Measurements from ENCODE around the gene EML6.

EML6 gene

GRCh38 chr2:54706622-54707021, 16.8 kb upstream of the EML6 start:
- DNase-seq (ENCODE audit: low read depth in 2 of 2) = no peak

DNA sequence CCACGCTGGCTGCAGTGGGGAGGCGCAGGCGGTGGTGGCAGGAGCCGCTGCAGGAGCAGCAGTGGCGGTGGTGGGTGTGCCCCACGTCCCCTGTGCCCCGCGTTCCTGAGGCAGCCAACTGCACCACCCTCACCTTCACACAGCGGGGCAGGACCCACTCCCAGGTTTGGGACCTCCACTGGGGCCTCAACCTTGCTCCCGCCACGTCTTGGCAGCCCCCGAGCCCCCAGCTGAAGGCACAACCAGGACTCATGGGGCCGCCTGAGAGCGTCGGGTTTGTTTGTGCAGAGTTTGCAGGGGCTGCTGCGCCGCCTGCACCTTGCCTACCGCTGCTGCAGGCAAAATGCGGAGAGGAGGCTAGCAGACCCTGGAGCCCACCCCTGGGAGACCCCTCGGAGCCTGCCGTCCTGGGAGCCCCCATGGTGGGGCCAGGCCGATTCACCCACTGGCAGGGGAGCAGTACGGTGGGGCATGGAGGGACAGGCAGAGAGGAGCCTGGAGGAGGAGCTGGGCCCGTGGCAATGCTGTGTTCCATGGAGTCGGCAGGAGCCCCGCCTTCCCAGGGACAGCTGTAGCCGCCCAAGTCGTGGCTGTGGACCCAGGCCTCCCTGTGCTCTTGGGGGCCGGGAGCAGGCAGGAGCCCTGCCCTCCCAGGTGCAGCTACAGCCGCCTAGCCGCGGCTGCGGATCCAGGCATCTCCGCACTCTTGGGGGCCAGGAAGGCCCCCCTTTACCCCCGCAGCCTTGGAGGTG, 14.7 kb upstream of the EML6 start:
- no peak for DNase-seq (ENCODE audit: low read depth in 2 of 2)

- DNase-seq (ENCODE audit: low read depth in 2 of 2) = no peak
Observed at GRCh38 chr2:54709336-54709809, 14.1 kb upstream of the EML6 start.

- no peak for DNase-seq (ENCODE audit: low read depth in 2 of 2)
Observed at GRCh38 chr2:54710216-54710615, 13.2 kb upstream of the EML6 start.

- no peak for DNase-seq (ENCODE audit: low read depth in 2 of 2)
Observed at GRCh38 chr2:54712516-54712915, 10.9 kb upstream of the EML6 start.

DNA sequence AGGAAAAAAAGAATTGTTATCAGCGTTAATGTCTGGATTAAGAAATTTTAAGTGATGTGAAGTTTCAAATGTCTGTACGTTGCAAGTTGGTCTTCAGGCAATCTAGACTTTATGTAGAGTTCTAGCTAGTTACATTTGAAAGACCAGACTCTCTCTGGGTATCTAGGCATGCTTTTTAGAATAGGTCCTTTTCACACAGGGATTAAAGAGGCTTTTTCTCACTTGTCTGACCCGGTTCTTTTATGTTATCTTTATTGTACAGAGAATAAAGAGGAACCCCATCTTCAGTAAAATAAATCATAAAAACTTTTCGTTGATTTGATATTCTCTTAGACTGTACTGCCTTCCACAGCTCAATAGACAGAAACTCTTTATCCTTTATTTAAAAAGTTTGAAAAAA, 8.5 kb upstream of the EML6 start:
- DNase-seq (ENCODE audit: low read depth in 2 of 2) = no peak

DNA sequence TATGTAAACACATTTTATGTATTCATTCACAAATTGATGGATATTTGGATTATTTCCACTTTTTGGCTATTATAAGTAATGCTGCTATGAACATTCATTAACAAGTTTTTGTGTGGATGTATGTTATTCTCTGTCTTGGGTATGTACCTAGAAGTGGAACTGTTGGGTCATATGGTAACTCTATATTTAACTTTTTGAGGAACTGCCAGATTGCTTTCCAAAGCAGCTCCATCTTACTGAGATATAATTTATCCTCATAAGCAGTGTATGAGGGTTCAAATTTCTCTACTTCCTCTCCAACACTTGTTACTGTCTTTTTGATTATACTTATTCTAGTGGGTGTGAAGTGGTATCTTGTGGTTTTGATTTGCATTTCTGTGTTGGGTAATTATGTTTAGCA, 7.1 kb upstream of the EML6 start:
- no peak for DNase-seq (ENCODE audit: low read depth in 2 of 2)

DNA sequence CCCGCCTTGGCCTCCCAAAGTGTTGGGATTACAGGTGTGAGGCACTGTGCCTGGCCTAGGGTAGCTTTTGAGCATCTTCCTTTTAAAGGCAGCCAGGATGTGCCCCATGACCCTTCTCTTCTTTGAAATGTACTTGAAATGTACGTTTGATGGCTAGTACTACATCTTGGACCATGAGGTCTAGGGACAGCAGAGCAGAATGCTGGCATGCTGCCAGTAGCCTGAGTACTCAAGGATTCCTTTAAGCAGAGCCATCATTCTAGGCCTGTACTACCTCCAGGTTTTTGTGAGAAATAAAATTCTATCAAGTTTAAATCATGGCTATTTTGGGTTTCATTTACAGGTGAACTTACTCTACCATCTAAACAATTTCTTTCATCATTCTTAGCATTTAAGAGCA, 2.9 kb upstream of the EML6 start:
- DNase-seq (ENCODE audit: low read depth in 2 of 2) = no peak

GRCh38 chr2:54722641-54723040, 821 bp upstream of the EML6 start:
- peak in 1 of 2 experiments; percentile 6 for DNase-seq (ENCODE audit: low read depth in 2 of 2)

GRCh38 chr2:54723996-54724559, 616 bp downstream of the EML6 start:
- no peak for DNase-seq (ENCODE audit: low read depth in 2 of 2)

- DNase-seq (ENCODE audit: low read depth in 2 of 2) = no peak
Observed at GRCh38 chr2:54724560-54725342, 1.3 kb downstream of the EML6 start.

- DNase-seq (ENCODE audit: low read depth in 2 of 2) = no peak
Observed at GRCh38 chr2:54725343-54726099, 2.1 kb downstream of the EML6 start.

GRCh38 chr2:54726431-54726830, 3.0 kb downstream of the EML6 start:
- DNase-seq (ENCODE audit: low read depth in 2 of 2) = no peak

DNA sequence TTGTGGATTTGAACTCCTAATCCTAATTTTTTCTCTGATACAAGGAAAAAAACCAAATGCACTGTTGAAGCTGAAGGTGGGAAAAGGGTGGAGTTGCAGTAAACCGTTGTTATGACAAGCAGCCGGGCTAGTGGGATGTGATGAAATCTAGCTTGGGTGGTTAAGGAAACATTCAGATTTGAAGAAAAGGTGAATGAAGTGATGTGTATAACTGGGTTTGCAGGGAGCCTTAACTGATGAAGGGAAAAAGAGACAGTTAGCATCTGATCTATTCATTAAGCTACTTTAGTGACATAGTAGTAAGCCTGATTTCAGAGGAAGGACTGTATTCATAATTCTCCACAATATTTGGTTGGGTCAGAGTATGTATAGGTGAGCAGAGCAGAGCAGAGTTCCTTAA, 3.5 kb downstream of the EML6 start:
- no peak for DNase-seq (ENCODE audit: low read depth in 2 of 2)

DNA sequence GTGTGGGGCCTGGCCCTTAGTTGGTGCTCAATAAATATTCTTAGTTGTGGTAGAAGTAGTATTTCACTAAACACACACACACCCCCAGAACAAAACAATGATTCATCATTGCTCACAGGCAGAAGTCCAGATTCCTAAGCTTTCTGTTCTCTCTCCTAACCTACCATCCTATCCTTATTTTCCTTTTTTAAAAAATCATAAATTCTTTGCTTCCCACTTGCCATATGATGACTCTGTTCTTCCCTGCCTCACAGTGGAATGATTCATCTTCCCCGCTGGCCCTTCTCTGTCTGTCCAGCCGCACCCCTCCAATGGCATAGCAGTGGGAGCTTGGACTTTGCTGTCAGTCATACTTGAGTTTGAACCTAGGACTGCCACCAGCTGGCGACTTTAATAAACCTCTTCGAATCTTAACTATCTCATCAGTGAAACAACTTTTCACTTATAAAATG, 5.2 kb downstream of the EML6 start:
- peak; percentile 39 to 43 for DNase-seq (ENCODE audit: low read depth in 2 of 2)

DNA sequence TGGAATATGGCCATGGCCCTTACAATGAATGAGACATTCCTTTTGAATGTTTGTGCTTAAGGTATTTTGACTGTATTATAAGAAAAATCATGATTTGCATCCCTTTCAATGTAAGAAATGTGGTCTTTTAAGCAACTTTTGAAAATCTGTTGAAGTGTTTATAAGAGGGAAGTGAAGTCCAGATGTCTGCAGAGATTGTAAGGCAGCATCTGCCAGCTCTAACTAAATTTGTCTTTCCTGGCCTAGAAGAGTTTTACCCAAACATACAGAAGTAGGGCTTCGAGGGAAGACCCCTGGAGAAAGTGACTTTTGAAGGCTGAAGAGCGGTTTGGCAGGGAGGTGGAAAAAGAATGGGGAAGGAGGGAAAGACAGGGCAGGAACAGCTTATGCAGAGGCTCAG, 12.2 kb downstream of the EML6 start:
- DNase-seq (ENCODE audit: low read depth in 2 of 2) = no peak

DNA sequence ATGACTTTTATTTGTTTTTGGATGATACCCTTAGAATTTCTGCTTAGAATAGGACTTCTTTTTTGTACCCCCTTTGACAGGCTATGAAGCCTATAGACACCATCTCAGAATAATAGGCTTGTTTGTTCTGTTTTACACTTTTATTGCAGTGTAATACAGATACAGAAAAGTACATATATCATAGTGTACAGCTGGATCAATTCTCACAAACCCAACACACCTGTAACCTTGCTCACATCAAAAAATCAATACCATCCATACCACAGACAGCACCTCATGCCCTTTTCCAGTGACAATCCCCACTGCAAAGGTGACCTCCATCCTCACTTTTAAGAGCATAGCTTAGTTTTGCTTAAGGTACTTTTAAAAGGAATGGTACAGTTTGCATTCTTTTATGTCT, 14.8 kb downstream of the EML6 start:
- DNase-seq (ENCODE audit: low read depth in 2 of 2) = no peak

DNA sequence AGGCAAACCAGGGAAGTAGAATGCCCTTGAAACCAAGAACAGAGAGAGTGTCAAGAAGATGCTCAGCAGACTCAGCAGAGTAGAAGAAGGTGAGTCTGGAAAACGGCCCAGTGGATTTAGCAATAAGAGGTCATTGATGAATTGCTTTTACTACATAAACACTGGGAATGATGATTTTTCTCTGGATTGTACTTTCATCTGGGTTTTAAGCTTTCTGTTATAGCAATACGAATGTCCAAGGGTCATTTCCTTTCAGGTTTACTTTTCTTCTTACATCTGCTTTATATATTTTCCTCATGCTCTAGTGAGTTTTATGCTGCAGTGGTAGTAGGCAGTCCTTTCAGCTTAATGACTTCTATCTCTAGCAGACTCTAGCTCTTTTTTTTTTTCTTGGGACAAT, 16.9 kb downstream of the EML6 start:
- no peak for DNase-seq (ENCODE audit: low read depth in 2 of 2)

GRCh38 chr2:54741250-54741649, 17.8 kb downstream of the EML6 start:
- no peak for DNase-seq (ENCODE audit: low read depth in 2 of 2)

DNA sequence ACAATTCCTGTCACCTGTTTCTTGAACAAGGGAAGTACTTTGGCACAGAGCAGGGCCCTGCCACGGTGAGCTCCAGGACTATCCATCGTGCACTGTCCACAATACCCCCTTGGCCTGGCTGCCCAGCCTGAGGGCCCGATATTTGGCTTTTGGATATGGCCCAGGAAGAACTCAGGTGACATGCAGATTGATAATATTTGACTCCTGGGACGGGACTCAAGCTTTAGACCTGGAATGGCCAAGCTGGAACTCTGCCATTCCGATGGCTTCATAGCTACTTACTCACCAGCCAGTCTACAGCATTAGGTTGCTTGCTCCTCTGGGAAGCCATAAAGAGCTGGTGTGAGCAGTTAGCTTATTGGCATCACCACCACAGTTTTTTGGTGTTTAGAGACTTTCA, 26.6 kb downstream of the EML6 start:
- no peak for DNase-seq (ENCODE audit: low read depth in 2 of 2)

DNA sequence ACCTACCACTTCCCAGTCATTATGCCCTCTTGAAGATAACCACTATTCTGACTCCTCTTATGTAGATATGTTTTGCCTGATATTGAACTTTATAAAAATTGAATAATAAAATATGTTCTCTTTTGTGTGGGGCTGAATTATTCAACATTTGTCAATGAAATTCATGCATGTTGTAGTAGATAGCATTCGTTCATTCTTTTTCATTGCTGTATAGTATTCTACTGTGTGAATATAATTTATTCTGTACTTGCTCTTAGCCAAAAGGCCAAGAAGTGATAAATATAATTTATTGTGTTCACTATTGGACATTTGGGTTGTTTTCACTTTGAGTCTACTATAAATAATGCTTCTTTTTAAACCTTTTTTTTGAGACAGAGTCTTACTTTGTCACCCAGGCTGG, 29.0 kb downstream of the EML6 start:
- DNase-seq (ENCODE audit: low read depth in 2 of 2) = no peak
